Measurements from ENCODE around the gene XK.

DNA sequence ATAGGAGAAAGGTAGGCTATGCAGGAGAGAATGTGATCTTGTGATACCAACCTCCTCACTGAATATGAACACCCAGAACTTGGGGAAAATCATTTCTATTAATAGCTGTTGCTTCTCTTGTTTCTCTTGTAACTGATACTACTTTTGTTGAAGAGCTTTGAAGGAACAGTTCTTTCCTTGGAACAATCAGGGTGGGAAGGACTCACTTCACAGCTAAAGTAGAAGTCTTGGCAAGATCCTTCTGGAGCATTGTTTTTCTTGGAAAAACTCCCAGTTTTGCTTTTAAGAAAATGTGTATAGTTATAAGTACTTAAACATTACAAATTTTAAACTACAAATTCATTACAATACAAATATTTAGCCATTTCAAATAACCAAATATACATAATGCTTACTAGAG lies 19.1 kb upstream of the XK start:
- TF ChIP-seq ZFX (IDR thresholded peaks at IDR 0.05; ENCODE audit: borderline replicate concordance): no peak
- TF ChIP-seq, protein P1, sequence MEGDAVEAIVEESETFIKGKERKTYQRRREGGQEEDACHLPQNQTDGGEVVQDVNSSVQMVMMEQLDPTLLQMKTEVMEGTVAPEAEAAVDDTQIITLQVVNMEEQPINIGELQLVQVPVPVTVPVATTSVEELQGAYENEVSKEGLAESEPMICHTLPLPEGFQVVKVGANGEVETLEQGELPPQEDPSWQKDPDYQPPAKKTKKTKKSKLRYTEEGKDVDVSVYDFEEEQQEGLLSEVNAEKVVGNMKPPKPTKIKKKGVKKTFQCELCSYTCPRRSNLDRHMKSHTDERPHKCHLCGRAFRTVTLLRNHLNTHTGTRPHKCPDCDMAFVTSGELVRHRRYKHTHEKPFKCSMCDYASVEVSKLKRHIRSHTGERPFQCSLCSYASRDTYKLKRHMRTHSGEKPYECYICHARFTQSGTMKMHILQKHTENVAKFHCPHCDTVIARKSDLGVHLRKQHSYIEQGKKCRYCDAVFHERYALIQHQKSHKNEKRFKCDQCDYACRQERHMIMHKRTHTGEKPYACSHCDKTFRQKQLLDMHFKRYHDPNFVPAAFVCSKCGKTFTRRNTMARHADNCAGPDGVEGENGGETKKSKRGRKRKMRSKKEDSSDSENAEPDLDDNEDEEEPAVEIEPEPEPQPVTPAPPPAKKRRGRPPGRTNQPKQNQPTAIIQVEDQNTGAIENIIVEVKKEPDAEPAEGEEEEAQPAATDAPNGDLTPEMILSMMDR (IDR thresholded peaks at IDR 0.05): no peak
